Vagina (tissue), 2 donors: ENCODE results near the gene PLOD1. TPM values are rescaled to one million over a fixed set of nuclear protein-coding genes. Genes with fewer than 3 reads are reported as not detected.
A peak's percentile ranks its signal among the peaks of the same experiment; 100 is the strongest.

Experiments used
- DNase-seq, 2 donors: peaks; one replicate each; pipeline ENCODE4 v3.0.0-alpha.2; 2017; ENCODE audit errors: extremely low spot score in 2 of 2
- H3K27ac ChIP-seq: fragments of 200-600 bp; sonication (generic); one replicate; pipeline ENCODE4 v1.5.1; 2019
- H3K27me3 ChIP-seq: fragments of 200-600 bp; sonication (generic); one replicate; pipeline ENCODE4 v1.5.1; 2019
- H3K36me3 ChIP-seq, 2 donors: fragments of 200-600 bp; sonication (generic); one replicate each; pipeline ENCODE4 v1.5.1; 2017 to 2019
- H3K4me1 ChIP-seq: fragments of 200-600 bp; sonication (generic); one replicate; pipeline ENCODE4 v1.5.1; 2019
- H3K4me3 ChIP-seq, 2 donors: fragments of 200-600 bp; sonication (generic); 1 replicate in 1 of 2; 2 replicates in 1 of 2; pipeline ENCODE4 v1.5.1; 2016 to 2019
- H3K9me3 ChIP-seq: fragments of 200-600 bp; sonication (generic); one replicate; pipeline ENCODE4 v1.5.1; 2019
- POLR2A ChIP-seq, 2 donors: fragments of 450-650 bp; IDR thresholded peaks; one replicate each; pipeline ENCODE4 v1.6.1; 2017; ENCODE audit warnings: antibody characterized with exemption in 2 of 2, mild to moderate bottlenecking in 2 of 2, moderate library complexity in 2 of 2
- POLR2AphosphoS5 ChIP-seq, 2 donors: sonication (generic); formaldehyde crosslinking; IDR thresholded peaks; one replicate each; pipeline ENCODE4 v1.9.0; 2017; ENCODE audit warnings: antibody characterized with exemption in 2 of 2, mild to moderate bottlenecking in 2 of 2, low read depth in 1 of 2; ENCODE audit not compliant: insufficient read depth in 1 of 2
- intact Hi-C: fragments of 100-400 bp; cut with DNase I; formaldehyde crosslinking; loops from one replicate; pipeline ENCODE4 v1.15.1; 2023
- total RNA-seq: library from RNA; depleted of rRNA; stranded (reverse); fragments of >200 nt; gene quantifications from one replicate; pipeline ENCODE4 v1.2.3, GENCODE V29; 2016
- TF ChIP-seq, protein P1 (sequence below), 3 experiments: fragments of 450-650 bp in 2 of 3; fragments of 200-600 bp in 1 of 3; sonication (generic) in 1 of 3; IDR thresholded peaks; one replicate each; pipeline ENCODE4 v1.5.1; 2017 to 2019; ENCODE audit warnings: antibody characterized with exemption in 3 of 3, mild to moderate bottlenecking in 2 of 3, moderate library complexity in 2 of 3

The PLOD1 gene
- total RNA-seq = 42.2 TPM

- TF ChIP-seq POLR2A (IDR thresholded peaks at IDR 0.05) = peak in 1 of 2 donors; percentile 21
- TF ChIP-seq POLR2AphosphoS5 (IDR thresholded peaks at IDR 0.05; ENCODE audit: insufficient read depth in 1 of 2, low read depth in 1 of 2) = peak in 1 of 2 donors; percentile 88
- TF ChIP-seq, protein P1, sequence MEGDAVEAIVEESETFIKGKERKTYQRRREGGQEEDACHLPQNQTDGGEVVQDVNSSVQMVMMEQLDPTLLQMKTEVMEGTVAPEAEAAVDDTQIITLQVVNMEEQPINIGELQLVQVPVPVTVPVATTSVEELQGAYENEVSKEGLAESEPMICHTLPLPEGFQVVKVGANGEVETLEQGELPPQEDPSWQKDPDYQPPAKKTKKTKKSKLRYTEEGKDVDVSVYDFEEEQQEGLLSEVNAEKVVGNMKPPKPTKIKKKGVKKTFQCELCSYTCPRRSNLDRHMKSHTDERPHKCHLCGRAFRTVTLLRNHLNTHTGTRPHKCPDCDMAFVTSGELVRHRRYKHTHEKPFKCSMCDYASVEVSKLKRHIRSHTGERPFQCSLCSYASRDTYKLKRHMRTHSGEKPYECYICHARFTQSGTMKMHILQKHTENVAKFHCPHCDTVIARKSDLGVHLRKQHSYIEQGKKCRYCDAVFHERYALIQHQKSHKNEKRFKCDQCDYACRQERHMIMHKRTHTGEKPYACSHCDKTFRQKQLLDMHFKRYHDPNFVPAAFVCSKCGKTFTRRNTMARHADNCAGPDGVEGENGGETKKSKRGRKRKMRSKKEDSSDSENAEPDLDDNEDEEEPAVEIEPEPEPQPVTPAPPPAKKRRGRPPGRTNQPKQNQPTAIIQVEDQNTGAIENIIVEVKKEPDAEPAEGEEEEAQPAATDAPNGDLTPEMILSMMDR (IDR thresholded peaks at IDR 0.05) = no peak
- H3K27ac ChIP-seq = peak within 1 kb of the TSS; percentile 84
- no peaks in the 10 kb centered on the region for H3K27me3 ChIP-seq
- peaks cover 51% of the 10 kb centered on the region for H3K4me1 ChIP-seq
- no peaks in the 10 kb centered on the region for H3K36me3 ChIP-seq
- H3K9me3 ChIP-seq = no peaks in the 10 kb centered on the region
- no peak for DNase-seq
- intact Hi-C loops = loop anchor here (2.0 kb wide), 1 partner anchor 44 kb away; no protein-coding TSS in a partner anchor
- peak within 1 kb of the TSS; percentile 57 to 59 for H3K4me3 ChIP-seq
Measured at GRCh38 chr1:11934302-11935056, at the start of gene PLOD1. Gene PLOD1, plus strand, starts transcription at chr1:11934717. Its CDS starts 63 bp downstream, at chr1:11934780.

DNA sequence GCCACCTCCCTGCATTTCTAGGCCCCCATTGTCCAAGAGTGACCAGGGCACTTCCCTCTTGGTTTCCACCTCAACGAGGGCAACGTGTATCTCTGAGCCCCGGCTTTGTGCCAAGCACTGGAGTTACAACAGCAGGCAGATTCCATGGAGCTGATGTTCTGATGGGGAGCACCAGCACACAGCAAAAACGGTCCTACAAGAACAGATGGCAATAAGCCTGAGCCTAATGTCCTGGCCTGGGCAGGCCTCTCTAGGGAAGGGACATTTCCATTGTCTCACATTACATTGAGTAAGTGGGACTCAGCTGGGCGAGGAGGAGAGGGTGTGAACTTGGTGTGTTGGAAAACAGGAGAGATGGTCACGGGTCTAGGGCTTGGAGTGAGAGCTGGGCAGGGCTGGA is 48.6 kb upstream of the PLOD1 start:
- no peak for DNase-seq
- no peaks in the 10 kb centered on the region for H3K36me3 ChIP-seq
- no peaks in the 10 kb centered on the region for H3K4me1 ChIP-seq
- no peaks in the 10 kb centered on the region for H3K9me3 ChIP-seq
- no peak overlapping the region for H3K4me3 ChIP-seq
- intact Hi-C loops = no loop called here
- TF ChIP-seq, protein P1 (IDR thresholded peaks at IDR 0.05) = no peak
- TF ChIP-seq POLR2A (IDR thresholded peaks at IDR 0.05) (no peak), POLR2AphosphoS5 (IDR thresholded peaks at IDR 0.05; ENCODE audit: insufficient read depth in 1 of 2, low read depth in 1 of 2) (no peak)
- H3K27ac ChIP-seq = no peak overlapping the region
- no peaks in the 10 kb centered on the region for H3K27me3 ChIP-seq

DNA sequence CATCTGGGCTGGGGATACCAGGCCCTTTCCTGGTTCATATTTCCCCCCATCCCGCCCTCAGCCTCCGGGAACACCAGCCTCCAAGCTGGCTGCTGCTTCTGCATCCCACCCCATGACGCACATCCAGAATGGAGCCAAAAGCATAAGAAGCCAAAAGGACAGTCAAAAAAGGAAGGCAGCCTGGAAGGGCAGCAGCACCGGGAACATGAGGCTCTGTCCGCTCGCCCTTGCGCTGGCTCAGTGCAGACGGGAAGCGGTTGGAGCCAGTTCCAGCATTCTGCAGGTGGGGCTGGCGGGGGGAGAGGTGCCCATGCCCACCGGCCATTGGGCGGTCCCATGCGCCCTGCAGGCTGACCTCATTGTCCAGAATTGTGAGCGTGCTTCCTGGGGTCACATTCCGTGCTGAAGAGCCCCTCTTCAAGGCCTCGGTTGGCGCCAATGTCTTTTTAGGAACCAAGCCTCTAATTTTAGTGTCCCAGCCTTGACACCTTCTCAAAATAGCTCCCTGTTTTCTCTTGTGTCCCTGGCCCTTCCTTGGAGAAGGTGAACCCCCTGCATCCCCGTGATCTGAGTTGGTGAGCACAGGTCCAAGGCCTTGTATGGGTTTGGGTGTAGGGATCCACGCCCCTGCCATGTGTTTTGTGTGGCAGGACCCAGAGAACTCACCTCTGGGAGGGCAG is 47.4 kb upstream of the PLOD1 start:
- no peak for DNase-seq
- Histone ChIP-seq H3K9me3 (no peaks in the 10 kb centered on the region), H3K4me3 (no peak overlapping the region), H3K27ac (no peak overlapping the region), H3K36me3 (no peaks in the 10 kb centered on the region), H3K27me3 (no peaks in the 10 kb centered on the region), H3K4me1 (no peaks in the 10 kb centered on the region)
- TF ChIP-seq POLR2AphosphoS5 (IDR thresholded peaks at IDR 0.05; ENCODE audit: insufficient read depth in 1 of 2, low read depth in 1 of 2) = no peak
- no peak for TF ChIP-seq POLR2A (IDR thresholded peaks at IDR 0.05)
- TF ChIP-seq, protein P1 (IDR thresholded peaks at IDR 0.05) = no peak
- intact Hi-C loops = no loop called here

GRCh38 chr1:11887666-11888007 is 46.9 kb upstream of the PLOD1 start:
- Histone ChIP-seq H3K9me3 (no peaks in the 10 kb centered on the region), H3K27ac (no peak overlapping the region), H3K4me1 (no peaks in the 10 kb centered on the region), H3K36me3 (no peaks in the 10 kb centered on the region), H3K27me3 (no peaks in the 10 kb centered on the region), H3K4me3 (no peak overlapping the region)
- intact Hi-C loops = no loop called here
- no peak for DNase-seq
- no peak for TF ChIP-seq POLR2AphosphoS5 (IDR thresholded peaks at IDR 0.05; ENCODE audit: insufficient read depth in 1 of 2, low read depth in 1 of 2)
- TF ChIP-seq, protein P1 (IDR thresholded peaks at IDR 0.05) = no peak
- TF ChIP-seq POLR2A (IDR thresholded peaks at IDR 0.05) = no peak
